Glutamatergic neuron (in vitro differentiated cells): Measurements from ENCODE around the gene CNTF. TPM values are rescaled to one million over a fixed set of nuclear protein-coding genes. Genes with fewer than 3 reads are reported as not detected.

Experiments
- DNase-seq: peaks from one replicate; pipeline ENCODE4 v3.0.0; 2022
- H3K27ac Mint-ChIP-seq: one replicate; pipeline ENCODE4 v1.8.0; 2020; ENCODE audit warnings: mild to moderate bottlenecking, mixed read lengths, inconsistent platforms; ENCODE audit not compliant: unreplicated experiment
- H3K27me3 Mint-ChIP-seq: one replicate; pipeline ENCODE4 v1.8.0; 2020; ENCODE audit warnings: mild to moderate bottlenecking, moderate library complexity, mixed read lengths, inconsistent platforms; ENCODE audit not compliant: unreplicated experiment
- H3K36me3 Mint-ChIP-seq: one replicate; pipeline ENCODE4 v1.8.0; 2020; ENCODE audit warnings: mild to moderate bottlenecking, mixed read lengths, inconsistent platforms; ENCODE audit not compliant: unreplicated experiment
- H3K4me1 Mint-ChIP-seq: one replicate; pipeline ENCODE4 v1.8.0; 2020; ENCODE audit warnings: mild to moderate bottlenecking, low read depth, mixed read lengths, inconsistent platforms; ENCODE audit not compliant: unreplicated experiment
- H3K4me3 Mint-ChIP-seq: one replicate; pipeline ENCODE4 v1.8.0; 2020; ENCODE audit warnings: mild to moderate bottlenecking, mixed read lengths, inconsistent platforms; ENCODE audit not compliant: unreplicated experiment
- H3K9me3 Mint-ChIP-seq: one replicate; pipeline ENCODE4 v1.8.0; 2020; ENCODE audit warnings: mild to moderate bottlenecking, moderate library complexity, mixed read lengths, inconsistent platforms; ENCODE audit not compliant: unreplicated experiment
- CTCF ChIP-seq: fragments of 200-600 bp; sonication (generic); IDR thresholded peaks from one replicate; pipeline ENCODE4 v1.5.0; 2021; ENCODE audit not compliant: partially characterized antibody, unreplicated experiment
- total RNA-seq: library from RNA; stranded (reverse); fragmentation: NEBNext Ultra II Directional; extraction: Animal tissue kit (Norgen Biotek cat#: 25700); gene quantifications from one replicate; pipeline ENCODE4 v1.2.1, GENCODE V29; 2021; ENCODE audit not compliant: unreplicated experiment

The CNTF gene
- total RNA-seq, 1 donor from 2014 or later: 4.6 TPM

- Mint-ChIP-seq H3K27ac (no peak overlapping the region), H3K4me1 (no peaks in the 10 kb centered on the region)
These were observed 4.5 kb downstream of the CNTF start for GRCh38 chr11:58626934-58627483.

GRCh38 chr11:58628446-58628845, 6.0 kb downstream of the CNTF start:
- no peak for DNase-seq
- Mint-ChIP-seq H3K9me3 (no peaks in the 10 kb centered on the region), H3K27me3 (no peaks in the 10 kb centered on the region), H3K4me1 (no peaks in the 10 kb centered on the region), H3K27ac (no peak overlapping the region), H3K4me3 (no peak overlapping the region), H3K36me3 (no peaks in the 10 kb centered on the region)
- no peak for TF ChIP-seq CTCF

More at GRCh38 chr11:58626934-58627483, 4.5 kb downstream of the CNTF start:
- Mint-ChIP-seq H3K9me3 (no peaks in the 10 kb centered on the region), H3K27me3 (no peaks in the 10 kb centered on the region), H3K4me3 (no peak overlapping the region), H3K36me3 (no peaks in the 10 kb centered on the region)
- DNase-seq: no peak
- no peak for TF ChIP-seq CTCF

GRCh38 chr11:58629857-58630256, 7.4 kb downstream of the CNTF start:
- Mint-ChIP-seq H3K36me3 (no peaks in the 10 kb centered on the region), H3K9me3 (no peaks in the 10 kb centered on the region), H3K27ac (no peak overlapping the region), H3K4me1 (no peaks in the 10 kb centered on the region), H3K4me3 (no peak overlapping the region), H3K27me3 (no peaks in the 10 kb centered on the region)
- TF ChIP-seq CTCF: peak; percentile 26
- no peak for DNase-seq

GRCh38 chr11:58631378-58631777, 8.9 kb downstream of the CNTF start:
- H3K9me3 Mint-ChIP-seq: no peaks in the 10 kb centered on the region
- H3K4me1 Mint-ChIP-seq: no peaks in the 10 kb centered on the region
- H3K36me3 Mint-ChIP-seq: no peaks in the 10 kb centered on the region
- no peak for TF ChIP-seq CTCF
- DNase-seq: no peak
- no peak overlapping the region for H3K27ac Mint-ChIP-seq
- no peaks in the 10 kb centered on the region for H3K27me3 Mint-ChIP-seq
- no peak overlapping the region for H3K4me3 Mint-ChIP-seq

GRCh38 chr11:58632510-58632909, 10.0 kb downstream of the CNTF start:
- Mint-ChIP-seq H3K9me3 (no peaks in the 10 kb centered on the region), H3K36me3 (no peaks in the 10 kb centered on the region)

More at GRCh38 chr11:58632510-58632909, 10.0 kb downstream of the CNTF start:
- DNase-seq: no peak
- TF ChIP-seq CTCF: no peak
- Mint-ChIP-seq H3K4me1 (no peaks in the 10 kb centered on the region), H3K4me3 (no peak overlapping the region), H3K27me3 (no peaks in the 10 kb centered on the region), H3K27ac (no peak overlapping the region)
